Measurements from ENCODE around the gene TRMT61A.

TRMT61A gene

GRCh38 chr14:103556946-103557758 lies 28.2 kb downstream of the TRMT61A start:
- H3K4me2 ChIP-seq (ENCODE audit: low read depth, low read length, poor library complexity, severe bottlenecking): no peak overlapping the region
- H3K9me2 ChIP-seq (replicated peaks; ENCODE audit: insufficient read depth, low read length): no peaks in the 10 kb centered on the region
- no peak overlapping the region for H3K9ac ChIP-seq (ENCODE audit: low read length)
- peaks cover 13% of the 10 kb centered on the region; the same call in 1 of the 2 replicates for H3F3A ChIP-seq (ENCODE audit: insufficient read depth)
- no peaks in the 10 kb centered on the region for H3K27me3 ChIP-seq (ENCODE audit: low read length)
- H3K4me3 ChIP-seq (ENCODE audit: insufficient read depth, low read length, poor library complexity, severe bottlenecking): no peak overlapping the region
- no peak overlapping the region for H2AFZ ChIP-seq (ENCODE audit: low read depth, low read length, severe bottlenecking)
- H3K27ac ChIP-seq (ENCODE audit: low read depth, low read length): no peak overlapping the region
- TF ChIP-seq CTCF (IDR thresholded peaks at IDR 0.05; ENCODE audit: insufficient read depth, low read length, poor library complexity, severe bottlenecking) (no peak), EZH2phosphoT487 (conservative IDR thresholded peaks at IDR 0.05; ENCODE audit: low read length) (no peak)
- H4K20me1 ChIP-seq (ENCODE audit: low read depth, low read length): peaks cover 19% of the 10 kb centered on the region; the same call in 1 of the 2 replicates
- peaks cover 59% of the 10 kb centered on the region for H3K79me2 ChIP-seq (ENCODE audit: insufficient read depth, low read length)
- no peaks in the 10 kb centered on the region for H3K9me3 ChIP-seq (ENCODE audit: insufficient read depth, low read length)
- peaks cover 13% of the 10 kb centered on the region for H3K36me3 ChIP-seq (ENCODE audit: low read length)

GRCh38 chr14:103558071-103558882 lies 29.3 kb downstream of the TRMT61A start:
- H4K20me1 ChIP-seq (ENCODE audit: low read depth, low read length): peaks cover 19% of the 10 kb centered on the region; the same call in 1 of the 2 replicates

GRCh38 chr14:103559766-103560165 lies 30.8 kb downstream of the TRMT61A start:
- H3K9me2 ChIP-seq (replicated peaks; ENCODE audit: insufficient read depth, low read length): no peaks in the 10 kb centered on the region
- H3K9ac ChIP-seq (ENCODE audit: low read length): no peak overlapping the region
- H3K9me3 ChIP-seq (ENCODE audit: insufficient read depth, low read length): no peaks in the 10 kb centered on the region
- TF ChIP-seq CTCF (IDR thresholded peaks at IDR 0.05; ENCODE audit: insufficient read depth, low read length, poor library complexity, severe bottlenecking): no peak
- TF ChIP-seq EZH2phosphoT487 (conservative IDR thresholded peaks at IDR 0.05; ENCODE audit: low read length): no peak
- peaks cover 13% of the 10 kb centered on the region; the same call in 1 of the 2 replicates for H3F3A ChIP-seq (ENCODE audit: insufficient read depth)
- H4K20me1 ChIP-seq (ENCODE audit: low read depth, low read length): peaks cover 19% of the 10 kb centered on the region; the same call in 1 of the 2 replicates
- H2AFZ ChIP-seq (ENCODE audit: low read depth, low read length, severe bottlenecking): no peak overlapping the region
- H3K27me3 ChIP-seq (ENCODE audit: low read length): no peaks in the 10 kb centered on the region
- no peak overlapping the region for H3K4me2 ChIP-seq (ENCODE audit: low read depth, low read length, poor library complexity, severe bottlenecking)
- no peak overlapping the region for H3K27ac ChIP-seq (ENCODE audit: low read depth, low read length)
- peaks cover 13% of the 10 kb centered on the region for H3K36me3 ChIP-seq (ENCODE audit: low read length)
- H3K4me3 ChIP-seq (ENCODE audit: insufficient read depth, low read length, poor library complexity, severe bottlenecking): no peak overlapping the region
- H3K79me2 ChIP-seq (ENCODE audit: insufficient read depth, low read length): peaks cover 79% of the 10 kb centered on the region

More at GRCh38 chr14:103558071-103558882, 29.3 kb downstream of the TRMT61A start:
- H3F3A ChIP-seq (ENCODE audit: insufficient read depth): peaks cover 13% of the 10 kb centered on the region; the same call in 1 of the 2 replicates
- no peaks in the 10 kb centered on the region for H3K27me3 ChIP-seq (ENCODE audit: low read length)
- peaks cover 64% of the 10 kb centered on the region for H3K79me2 ChIP-seq (ENCODE audit: insufficient read depth, low read length)
- H3K9me2 ChIP-seq (replicated peaks; ENCODE audit: insufficient read depth, low read length): no peaks in the 10 kb centered on the region
- no peak overlapping the region for H3K9ac ChIP-seq (ENCODE audit: low read length)
- no peak overlapping the region for H3K27ac ChIP-seq (ENCODE audit: low read depth, low read length)
- peaks cover 13% of the 10 kb centered on the region for H3K36me3 ChIP-seq (ENCODE audit: low read length)
- no peak overlapping the region for H3K4me3 ChIP-seq (ENCODE audit: insufficient read depth, low read length, poor library complexity, severe bottlenecking)
- H3K9me3 ChIP-seq (ENCODE audit: insufficient read depth, low read length): no peaks in the 10 kb centered on the region
- no peak overlapping the region for H2AFZ ChIP-seq (ENCODE audit: low read depth, low read length, severe bottlenecking)
- H3K4me2 ChIP-seq (ENCODE audit: low read depth, low read length, poor library complexity, severe bottlenecking): no peak overlapping the region
- TF ChIP-seq CTCF (IDR thresholded peaks at IDR 0.05; ENCODE audit: insufficient read depth, low read length, poor library complexity, severe bottlenecking): no peak
- TF ChIP-seq EZH2phosphoT487 (conservative IDR thresholded peaks at IDR 0.05; ENCODE audit: low read length): no peak

Data from SU-DHL-6 (cell line).